Esophagus squamous epithelium (tissue), 5 donors: ENCODE results near the gene UBE2QL1. TPM values are rescaled to one million over a fixed set of nuclear protein-coding genes. Genes with fewer than 3 reads are reported as not detected.

ENCODE experiments used
- DNase-seq: peaks from one replicate; lab custom pipeline; 2025; lab: John Stamatoyannopoulos, UW
- H3K27ac ChIP-seq, 4 donors: fragments of 200-600 bp; sonication (generic); one replicate each; pipeline ENCODE4 v1.5.1; 2016 to 2019; ENCODE audit warnings: mild to moderate bottlenecking in 1 of 4
- H3K27me3 ChIP-seq, 4 donors: fragments of 200-600 bp; sonication (generic); 1 replicate in 3 of 4; 2 replicates in 1 of 4; pipeline versions ENCODE4 v1.5.1 to v1.6.0; 2017 to 2021; ENCODE audit warnings: antibody characterized with exemption in 1 of 4
- H3K36me3 ChIP-seq, 3 donors: fragments of 200-600 bp; sonication (generic); one replicate each; pipeline ENCODE4 v1.5.1; 2016 to 2019
- H3K4me1 ChIP-seq, 3 donors: fragments of 200-600 bp; sonication (generic); one replicate each; pipeline ENCODE4 v1.5.1; 2017 to 2019
- H3K4me3 ChIP-seq, 4 donors: fragments of 200-600 bp; sonication (generic); 1 replicate in 3 of 4; 2 replicates in 1 of 4; pipeline ENCODE4 v1.5.1; 2016 to 2019; ENCODE audit warnings: mild to moderate bottlenecking in 2 of 4, moderate library complexity in 1 of 4
- H3K9me3 ChIP-seq, 3 donors: fragments of 200-600 bp; sonication (generic); one replicate each; pipeline ENCODE4 v1.5.1; 2016 to 2019
- CTCF ChIP-seq, 6 experiments: fragments of 450-650 bp in 4 of 6; fragments of 200-600 bp in 2 of 6; sonication (generic) in 2 of 6; IDR thresholded peaks; one replicate each; pipeline ENCODE4 v1.5.1; 2016 to 2019; ENCODE audit warnings: antibody characterized with exemption in 6 of 6, mild to moderate bottlenecking in 4 of 6, moderate library complexity in 4 of 6
- POLR2A ChIP-seq, 4 donors: fragments of 450-650 bp; IDR thresholded peaks; one replicate each; pipeline ENCODE4 v1.6.1; 2017; ENCODE audit warnings: antibody characterized with exemption in 4 of 4, mild to moderate bottlenecking in 4 of 4, moderate library complexity in 3 of 4
- WGBS, 2 donors: methylation state at CpG; one replicate each; pipeline ENCODE4 v1.1.5; 2018; 5-methylcytosine and 5-hydroxymethylcytosine counted together
- intact Hi-C: fragments of 100-400 bp; cut with DNase I; formaldehyde crosslinking; loops from one replicate; pipeline ENCODE4 v1.15.0; 2022
- total RNA-seq, 4 donors: library from RNA; depleted of rRNA; stranded (reverse); fragments of >200 nt; gene quantifications; one replicate each; pipeline ENCODE4 v1.1.0, GENCODE V29; 2016
- donor health status: DM: yes; HTN: yes; CAD: no.

UBE2QL1 gene
- total RNA-seq, 4 donors from 2014 or later: 0.27 to 1.5 (median 0.33) TPM

- intact Hi-C loops: no loop called here
- 62 to 66% methylated on average over 3 of the region's 3 CpGs for WGBS, 2 donors
- no peak for TF ChIP-seq POLR2A (IDR thresholded peaks at IDR 0.05)
- Histone ChIP-seq H3K27ac (no peak overlapping the region), H3K4me1 (no peaks in the 10 kb centered on the region), H3K36me3 (no peaks in the 10 kb centered on the region), H3K27me3 (peaks cover 0 to 14% (median 0%) of the 10 kb centered on the region in 4 donors), H3K4me3 (no peak overlapping the region), H3K9me3 (no peaks in the 10 kb centered on the region)
- DNase-seq: no peak
These were observed 29.9 kb upstream of the UBE2QL1 start for GRCh38 chr5:6418679-6419276.

GRCh38 chr5:6419340-6419852 is 29.3 kb upstream of the UBE2QL1 start:
- 16 to 28% methylated on average over 8 of the region's 8 CpGs for WGBS, 2 donors
- intact Hi-C loops: no loop called here
- H3K9me3 ChIP-seq: no peaks in the 10 kb centered on the region
- no peaks in the 10 kb centered on the region for H3K4me1 ChIP-seq
- no peak for TF ChIP-seq POLR2A (IDR thresholded peaks at IDR 0.05)
- TF ChIP-seq CTCF (IDR thresholded peaks at IDR 0.05): no peak
- H3K27ac ChIP-seq: no peak overlapping the region
- no peaks in the 10 kb centered on the region for H3K36me3 ChIP-seq
- H3K4me3 ChIP-seq: no peak overlapping the region
- no peak for DNase-seq
- H3K27me3 ChIP-seq: peaks cover 0 to 14% (median 0%) of the 10 kb centered on the region in 4 donors

GRCh38 chr5:6423327-6424109 is 25.1 kb upstream of the UBE2QL1 start:
- Histone ChIP-seq H3K4me3 (no peak overlapping the region), H3K36me3 (no peaks in the 10 kb centered on the region), H3K9me3 (no peaks in the 10 kb centered on the region), H3K27ac (no peak overlapping the region), H3K4me1 (no peaks in the 10 kb centered on the region), H3K27me3 (peaks cover 0 to 7% (median 0%) of the 10 kb centered on the region in 4 donors)
- 67 to 79% methylated on average over 7 to 10 of the region's 13 CpGs for WGBS, 2 donors
- no peak for DNase-seq
- no peak for TF ChIP-seq CTCF (IDR thresholded peaks at IDR 0.05)
- no peak for TF ChIP-seq POLR2A (IDR thresholded peaks at IDR 0.05)
- intact Hi-C loops: no loop called here

- intact Hi-C loops: no loop called here
- 64 to 100% methylated on average over 1 to 5 of the region's 8 CpGs for WGBS, 2 donors
- H3K36me3 ChIP-seq: no peaks in the 10 kb centered on the region
- no peaks in the 10 kb centered on the region for H3K4me1 ChIP-seq
- H3K27ac ChIP-seq: no peak overlapping the region
- no peaks in the 10 kb centered on the region for H3K9me3 ChIP-seq
- H3K27me3 ChIP-seq: peaks cover 0 to 7% (median 0%) of the 10 kb centered on the region in 4 donors
- DNase-seq: no peak
- H3K4me3 ChIP-seq: no peak overlapping the region
- no peak for TF ChIP-seq CTCF (IDR thresholded peaks at IDR 0.05)
- no peak for TF ChIP-seq POLR2A (IDR thresholded peaks at IDR 0.05)
These were observed 24.5 kb upstream of the UBE2QL1 start for GRCh38 chr5:6424110-6424659.

- no peak for DNase-seq
- Histone ChIP-seq H3K27ac (no peak overlapping the region), H3K27me3 (peaks cover 0 to 10% (median 0%) of the 10 kb centered on the region in 4 donors), H3K36me3 (no peaks in the 10 kb centered on the region), H3K9me3 (no peaks in the 10 kb centered on the region), H3K4me1 (no peaks in the 10 kb centered on the region), H3K4me3 (no peak overlapping the region)
- TF ChIP-seq POLR2A (IDR thresholded peaks at IDR 0.05) (no peak), CTCF (IDR thresholded peaks at IDR 0.05) (no peak)
- intact Hi-C loops: no loop called here
These were observed 24.0 kb upstream of the UBE2QL1 start for GRCh38 chr5:6424700-6425099.
